ENCODE measurements around the gene BEGAIN.

The BEGAIN gene

GRCh38 chr14:100548295-100548655 lies 38.9 kb downstream of the BEGAIN start:
- no peak for DNase-seq

- DNase-seq = no peak
Measured at GRCh38 chr14:100547633-100548294, 39.5 kb downstream of the BEGAIN start.

DNA sequence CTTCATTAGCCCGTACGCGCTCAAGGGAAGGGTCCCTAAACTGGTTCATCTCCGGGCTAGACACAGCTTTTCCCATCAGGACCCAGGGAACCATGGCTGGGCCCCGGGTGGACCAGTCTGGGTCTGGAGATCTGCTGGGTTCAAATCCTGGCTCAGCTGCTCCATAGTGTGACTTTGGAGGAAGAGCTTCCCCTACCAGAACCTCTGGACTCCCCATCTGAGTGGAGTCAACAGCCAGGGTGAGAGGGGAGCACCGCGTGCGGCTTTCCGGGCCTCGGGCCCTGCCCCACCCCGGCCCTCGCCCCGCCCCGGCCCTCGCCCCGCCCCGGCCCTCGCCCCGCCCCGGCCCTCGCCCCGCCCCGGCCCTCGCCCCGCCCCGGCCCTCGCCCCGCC lies 41.2 kb downstream of the BEGAIN start:
- no peak for DNase-seq

- DNase-seq = no peak
Measured at GRCh38 chr14:100545359-100545758, 41.9 kb downstream of the BEGAIN start.

GRCh38 chr14:100544506-100545141 lies 42.6 kb downstream of the BEGAIN start:
- no peak for DNase-seq

DNA sequence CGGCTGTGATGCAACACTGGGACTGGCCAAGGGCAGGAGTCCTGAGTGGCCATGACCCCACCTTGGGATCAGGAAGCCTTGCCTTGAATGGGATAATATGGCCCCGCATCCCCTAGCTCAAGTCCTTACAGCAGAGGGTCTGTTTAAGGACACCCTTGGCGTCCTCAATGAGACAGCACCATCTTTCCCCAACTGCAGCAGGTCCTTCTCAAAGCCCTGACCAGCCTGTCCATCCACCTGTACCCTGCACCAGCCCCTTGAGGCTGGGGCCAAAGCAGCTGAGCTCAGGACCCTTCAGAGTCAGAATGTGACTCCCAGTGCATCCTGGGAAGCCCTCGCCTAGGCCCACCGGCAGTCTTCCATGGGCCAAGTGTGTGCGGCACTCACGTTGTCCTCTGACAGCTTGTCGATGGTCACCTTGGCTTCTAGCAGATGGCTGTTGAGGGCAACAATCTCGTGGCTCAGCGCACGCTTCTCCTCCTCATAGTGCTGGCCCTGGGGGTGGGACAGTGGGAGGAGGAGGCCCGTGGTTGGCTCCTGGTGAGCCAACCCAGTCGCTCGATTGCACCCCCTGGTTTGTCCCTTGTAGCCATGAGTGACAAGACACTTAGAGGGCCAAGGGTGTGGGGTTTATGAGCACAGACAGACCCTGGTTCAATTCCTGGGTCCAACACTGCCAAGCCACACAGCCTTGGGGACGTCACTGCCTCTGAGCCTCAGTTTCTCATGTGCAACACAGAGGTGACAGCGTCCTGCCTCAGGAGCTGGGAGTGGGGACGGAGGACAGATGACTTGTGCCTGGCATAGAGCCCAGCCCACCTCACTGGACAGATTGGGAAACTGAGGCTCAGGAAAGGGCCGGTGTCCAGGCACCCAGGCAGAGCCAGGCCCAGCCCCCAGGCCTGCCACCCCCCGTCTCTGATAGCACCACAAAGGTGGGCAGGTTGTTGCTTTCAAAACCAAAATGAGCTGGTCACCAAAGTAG lies 43.5 kb downstream of the BEGAIN start:
- no peak for DNase-seq

- no peak for DNase-seq
Measured at GRCh38 chr14:100542619-100543205, 44.5 kb downstream of the BEGAIN start.

- DNase-seq = no peak
Measured at GRCh38 chr14:100541621-100542560, 45.3 kb downstream of the BEGAIN start.

- DNase-seq = no peak
Measured at GRCh38 chr14:100540926-100541620, 46.1 kb downstream of the BEGAIN start.

DNA sequence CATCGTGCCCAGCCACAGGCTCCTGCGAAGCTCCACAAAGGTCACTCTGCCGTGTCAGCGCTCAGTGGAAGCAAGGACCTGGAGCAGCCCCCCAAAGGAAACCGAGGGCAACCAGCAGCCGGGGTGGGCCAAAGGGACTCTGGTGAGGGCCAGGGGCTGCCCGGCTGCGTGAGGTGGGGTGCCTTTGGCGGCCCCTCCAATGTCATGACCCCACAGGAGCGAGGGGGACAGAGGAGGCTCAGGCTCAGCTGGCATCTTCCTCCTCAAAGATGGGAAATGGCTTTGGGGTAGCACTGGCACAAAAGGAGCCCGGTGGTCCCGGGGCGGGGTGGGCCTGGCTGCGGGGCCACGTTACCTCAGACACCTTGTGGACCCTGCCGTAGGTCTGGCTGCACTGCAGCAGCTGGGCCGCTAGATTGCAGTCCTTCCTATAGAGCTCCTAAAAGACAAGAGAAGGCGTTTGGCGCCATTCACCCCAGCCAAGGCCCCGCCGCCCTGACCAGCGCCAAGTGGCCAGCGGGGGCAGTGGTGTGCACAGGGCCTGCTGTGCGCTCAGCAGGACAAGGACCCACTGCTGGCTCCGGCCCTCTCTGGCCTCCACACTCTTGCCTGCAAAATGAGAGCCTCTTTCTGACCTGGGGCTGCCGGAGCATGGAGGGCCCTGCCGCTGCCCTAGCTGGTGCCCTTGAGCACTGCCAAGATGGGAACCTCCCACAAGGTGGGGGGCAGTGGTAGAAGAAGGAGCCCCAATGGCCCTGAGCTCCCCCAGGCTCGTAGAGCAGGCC lies 46.9 kb downstream of the BEGAIN start:
- no peak for DNase-seq

DNA sequence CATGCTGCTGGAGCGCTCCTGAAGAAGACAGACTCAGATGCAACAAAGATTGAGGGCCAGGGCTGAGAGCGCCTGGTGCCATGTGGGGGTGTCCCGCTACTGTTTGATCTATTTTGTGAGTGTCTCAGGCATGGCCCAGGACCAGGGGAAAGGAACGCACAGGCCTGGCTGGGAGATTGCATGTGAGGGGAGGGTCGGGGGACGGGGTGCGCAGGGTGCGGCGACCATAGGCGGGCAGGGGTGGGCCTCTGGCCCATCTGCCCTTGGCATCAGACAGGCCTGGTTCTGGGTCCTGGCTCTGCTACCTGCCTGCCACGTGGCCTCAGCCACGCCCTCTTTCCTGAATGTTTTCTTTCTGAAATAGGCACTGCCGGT lies 47.5 kb downstream of the BEGAIN start:
- no peak for DNase-seq

- DNase-seq = no peak
Measured at GRCh38 chr14:100539003-100539660, 48.1 kb downstream of the BEGAIN start.

DNA sequence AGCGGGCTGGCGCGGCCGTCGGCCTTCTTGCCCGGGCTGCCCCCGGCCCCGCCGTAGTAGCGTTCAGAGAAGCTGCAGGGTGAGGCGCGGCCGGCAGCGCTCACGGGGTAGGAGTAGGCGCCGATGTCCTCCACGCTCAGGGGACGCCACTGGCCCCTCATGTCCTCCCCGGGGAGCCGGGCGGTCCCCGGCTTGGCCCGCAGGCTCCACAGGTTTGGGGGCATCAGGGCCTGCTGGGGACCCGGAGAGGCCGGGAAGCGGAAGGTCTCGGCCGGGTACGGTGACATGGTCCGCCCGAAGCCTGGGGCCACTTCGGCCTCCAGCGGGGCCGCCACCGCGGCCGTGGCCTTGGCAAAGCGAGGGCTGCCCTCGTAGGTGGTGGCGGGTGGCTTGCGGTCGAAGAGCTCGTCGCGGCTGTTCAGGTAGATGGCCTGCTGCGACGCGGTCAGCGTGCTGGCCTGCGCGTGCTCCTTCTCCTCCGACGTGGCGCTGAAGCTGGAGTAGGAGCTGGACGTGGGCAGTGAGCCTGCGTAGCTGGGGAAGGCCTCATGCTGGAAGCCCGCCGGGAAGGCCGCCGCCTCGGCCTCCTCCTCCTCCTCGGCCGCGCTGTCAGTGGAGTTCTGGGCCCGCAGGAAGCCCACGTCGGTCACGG lies 48.7 kb downstream of the BEGAIN start:
- DNase-seq = no peak

GRCh38 chr14:100537446-100538350 lies 49.5 kb downstream of the BEGAIN start:
- DNase-seq = no peak

DNA sequence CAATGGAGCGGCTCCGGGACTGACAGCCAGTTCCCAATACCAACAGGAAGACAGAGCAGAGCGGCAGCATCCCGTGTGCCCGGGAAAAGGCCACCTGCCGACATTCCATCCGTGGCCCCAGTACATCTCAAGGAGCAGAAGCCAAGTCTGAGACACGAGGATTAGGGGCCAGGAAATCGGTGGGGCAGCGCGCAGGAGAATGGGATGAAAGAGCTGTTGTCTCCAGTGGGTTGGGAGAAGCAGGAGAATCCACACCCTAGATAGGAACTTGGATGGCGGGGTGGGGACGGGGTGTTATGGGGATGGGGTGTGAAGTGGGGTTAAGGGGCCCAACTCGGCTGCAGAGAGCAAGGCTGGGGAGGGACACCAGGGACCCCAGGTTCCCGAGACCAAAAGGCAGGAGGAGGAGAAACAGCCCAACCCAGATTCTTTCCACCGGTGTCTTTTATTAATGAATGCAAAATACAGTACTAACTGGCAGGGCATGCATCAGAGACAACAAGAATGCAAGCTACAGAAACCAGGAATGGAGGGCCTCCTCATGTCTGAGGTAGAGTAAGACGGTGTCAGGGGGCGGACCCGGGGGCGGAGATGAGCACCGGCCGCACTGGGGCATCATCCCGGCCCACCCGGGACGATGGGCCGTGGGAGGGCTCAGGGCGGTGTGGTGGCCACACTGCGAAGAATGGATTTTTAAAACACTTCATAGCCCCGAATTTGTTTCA lies 50.3 kb downstream of the BEGAIN start:
- DNase-seq = no peak

- no peak for DNase-seq
Measured at GRCh38 chr14:100536121-100536510, 51.1 kb downstream of the BEGAIN start.

DNA sequence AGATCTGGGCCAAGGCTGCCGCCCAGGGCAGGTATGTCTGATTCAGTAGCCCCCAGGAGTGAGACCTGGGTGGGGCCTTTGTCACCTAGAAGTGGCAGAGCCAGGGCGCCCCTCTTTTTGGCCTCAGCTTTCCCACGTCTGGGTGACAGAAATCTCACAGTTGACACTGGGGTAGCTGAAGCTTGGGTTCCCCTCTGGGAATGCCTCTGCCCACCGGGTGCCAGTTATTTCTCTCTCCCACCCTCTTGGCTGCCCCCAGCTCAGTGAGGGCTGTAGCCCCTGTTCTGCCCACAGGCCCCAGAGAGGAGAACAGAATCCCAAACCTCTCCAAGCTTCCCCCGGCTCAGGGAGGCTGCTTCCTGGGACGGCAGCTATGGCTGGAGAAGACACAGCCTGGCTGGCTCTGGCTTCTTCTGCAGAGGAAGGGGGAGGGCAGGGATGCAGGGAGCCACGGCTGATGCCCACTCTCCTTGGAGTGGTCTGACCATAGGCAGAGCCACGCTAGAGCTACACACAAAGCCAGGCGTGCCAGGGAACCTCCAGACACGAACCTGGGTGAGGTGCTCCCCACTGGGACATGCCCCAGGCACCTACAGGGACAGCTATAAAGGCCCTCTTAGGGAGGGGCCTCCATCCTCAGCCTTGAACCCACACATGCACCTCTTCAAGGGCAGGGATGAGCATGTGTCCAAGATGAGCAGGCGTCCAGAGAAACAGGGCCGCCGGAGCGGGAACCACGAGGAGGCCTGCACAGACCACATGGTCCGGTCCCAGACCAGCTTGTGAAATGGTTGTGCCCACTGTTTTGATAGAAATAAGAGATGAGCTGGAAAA lies 51.7 kb downstream of the BEGAIN start:
- DNase-seq = no peak
